ENCODE data around the gene ABCC3. TPM values are rescaled to one million over a fixed set of nuclear protein-coding genes. Genes with fewer than 3 reads are reported as not detected.

The ABCC3 gene
- total and polyA plus RNA-seq, 3 experiments from 2014 or later, result 0.37 to 0.69 TPM; not detected in 1

DNA sequence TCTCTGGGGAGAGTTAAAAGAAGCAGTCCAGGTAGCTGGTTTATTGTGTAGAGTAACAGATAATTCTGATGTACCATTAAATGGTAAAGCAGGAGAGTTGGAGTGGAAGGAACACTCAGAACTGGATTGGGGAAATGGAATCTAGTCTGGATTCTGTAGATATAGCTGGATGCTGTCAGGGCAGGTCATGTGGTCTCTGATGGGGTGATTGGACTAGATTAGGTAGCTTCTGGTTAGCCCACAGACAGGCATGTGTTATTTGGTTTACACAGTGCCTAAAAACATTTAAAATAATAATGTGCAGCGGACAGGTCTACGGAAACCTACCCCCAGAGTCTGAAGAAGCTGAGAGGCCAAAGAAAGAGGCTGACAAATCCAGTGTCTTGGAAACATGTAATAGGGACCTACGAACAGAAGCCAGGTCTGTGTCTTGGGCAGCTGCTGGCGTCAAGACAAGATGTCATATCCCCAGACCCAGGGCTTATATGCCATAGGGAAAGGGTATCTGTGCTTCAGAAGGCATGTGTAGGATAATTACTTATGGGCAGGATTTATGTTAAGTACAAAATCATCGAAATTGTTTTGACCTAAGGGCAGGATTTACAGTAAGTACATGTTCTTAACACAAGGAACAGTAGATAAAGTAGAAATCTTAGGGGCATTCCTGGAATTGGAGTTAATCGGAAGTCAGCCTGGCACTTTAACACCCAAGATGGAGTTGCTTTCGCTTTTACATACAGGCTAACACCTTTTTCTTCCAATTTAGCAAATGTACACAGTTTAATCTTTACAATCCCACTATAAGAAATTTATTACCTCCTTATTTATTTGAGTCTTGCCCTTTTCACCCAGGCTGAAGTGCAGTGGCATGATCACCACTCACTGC, 97.1 kb downstream of the ABCC3 start:
- H3K4me3 Mint-ChIP-seq, result peak overlapping the region in 6 of 7 donors; percentile 14 to 84 (median 46)
- peaks cover 62% of the 10 kb centered on the region for H3K4me1 ChIP-seq (ENCODE audit: insufficient read depth, low read length)
- H3K27me3 Mint-ChIP-seq, result no peaks in the 10 kb centered on the region
- DNase-seq, result no peak
- H3K36me3 Mint-ChIP-seq, result peaks cover 0 to 20% (median 1%) of the 10 kb centered on the region in 3 donors
- CTCF ChIA-PET, result interaction anchor here (0.6 to 1.3 kb wide), 4 partner anchors 21 to 531 kb away, joined by 3 to 4 read pairs (median 3); partner anchors contain the start of gene COL1A1
- no peak overlapping the region for H3K27ac ChIP-seq (ENCODE audit: low read depth, low read length)
- POLR2A ChIA-PET, result no interaction called here
- no peaks in the 10 kb centered on the region for H3K27me3 ChIP-seq (ENCODE audit: insufficient read depth, low read length, poor library complexity, severe bottlenecking)
- no peaks in the 10 kb centered on the region for H3K9me3 ChIP-seq (ENCODE audit: low read length)
- H3K4me1 Mint-ChIP-seq, result peaks cover 62 to 87% (median 86%) of the 10 kb centered on the region in 3 donors
- H3K36me3 ChIP-seq (ENCODE audit: insufficient read depth, low read length), result peaks cover under 1% of the 10 kb centered on the region
- peak overlapping the region; percentile 8 to 93 (median 64) for H3K27ac Mint-ChIP-seq
- H3K9me3 Mint-ChIP-seq, result no peaks in the 10 kb centered on the region
- H3K4me3 ChIP-seq (ENCODE audit: low read length), result peak overlapping the region; percentile 14

DNA sequence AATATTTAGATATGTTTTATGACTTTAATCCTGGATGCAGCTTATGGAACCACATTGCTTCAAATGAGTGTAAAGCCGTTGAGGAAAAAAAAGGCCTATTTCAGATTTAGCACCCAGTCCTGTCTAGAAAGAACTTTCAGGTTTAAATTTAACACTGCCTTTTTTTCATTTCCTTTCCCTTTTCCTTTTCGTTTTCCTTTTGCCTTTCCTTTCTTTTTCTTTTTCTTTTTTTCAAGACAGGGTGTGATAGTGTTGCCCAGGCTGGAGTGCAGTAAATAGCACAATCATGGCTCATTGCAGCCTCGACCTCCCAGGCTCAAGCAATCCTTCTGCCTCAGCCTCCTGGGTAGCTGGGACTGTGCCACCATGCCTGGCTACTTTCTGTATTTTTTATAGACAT, 100.6 kb downstream of the ABCC3 start:
- no peaks in the 10 kb centered on the region for H3K9me3 Mint-ChIP-seq
- H3K4me1 Mint-ChIP-seq, result peaks cover 63 to 87% (median 75%) of the 10 kb centered on the region in 3 donors

DNA sequence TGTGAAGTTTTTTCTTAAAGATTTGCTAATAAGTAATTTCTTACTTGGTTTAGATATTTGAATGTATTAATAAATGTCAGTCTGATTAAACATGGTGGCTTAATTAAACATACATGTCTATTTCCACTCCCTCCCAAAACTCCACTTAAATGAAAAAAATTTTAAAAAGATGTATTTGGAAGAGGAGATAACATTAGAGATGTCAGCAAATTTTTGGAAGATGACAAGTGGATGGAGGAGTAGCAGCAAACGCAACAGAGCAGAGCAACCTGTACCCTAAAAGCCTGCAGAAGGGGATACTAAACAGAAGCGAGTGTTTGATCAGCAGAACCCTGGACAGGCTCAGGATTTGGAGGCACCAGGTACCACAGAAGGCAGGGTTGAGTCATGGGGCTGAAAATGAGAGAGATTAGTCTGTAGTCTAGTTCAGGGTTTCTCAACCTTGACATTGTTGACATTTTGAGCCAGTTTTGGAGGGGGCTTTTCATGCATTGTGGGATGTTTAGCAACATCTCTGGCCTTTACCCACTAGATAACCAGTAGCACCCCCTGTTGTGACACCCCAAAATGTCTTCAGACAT, 102.5 kb downstream of the ABCC3 start:
- no peak overlapping the region for H3K4me3 ChIP-seq (ENCODE audit: low read length)
- POLR2A ChIA-PET, result no interaction called here
- H3K27ac ChIP-seq (ENCODE audit: low read depth, low read length), result no peak overlapping the region
- H3K27me3 ChIP-seq (ENCODE audit: insufficient read depth, low read length, poor library complexity, severe bottlenecking), result no peaks in the 10 kb centered on the region
- no peaks in the 10 kb centered on the region for H3K27me3 Mint-ChIP-seq
- H3K9me3 ChIP-seq (ENCODE audit: low read length), result no peaks in the 10 kb centered on the region
- H3K27ac Mint-ChIP-seq, result peak overlapping the region in 3 of 8 donors; percentile 5 to 28 (median 12)
- H3K4me1 ChIP-seq (ENCODE audit: insufficient read depth, low read length), result peaks cover 26% of the 10 kb centered on the region
- CTCF ChIA-PET, result no interaction called here
- H3K36me3 Mint-ChIP-seq, result peaks cover 4 to 58% (median 19%) of the 10 kb centered on the region in 3 donors
- DNase-seq, result no peak
- peaks cover 49 to 69% (median 56%) of the 10 kb centered on the region in 3 donors for H3K4me1 Mint-ChIP-seq
- H3K4me3 Mint-ChIP-seq, result no peak overlapping the region
- peaks cover 42% of the 10 kb centered on the region for H3K36me3 ChIP-seq (ENCODE audit: insufficient read depth, low read length)
- no peaks in the 10 kb centered on the region for H3K9me3 Mint-ChIP-seq

More for the DNA sequence above, 100.6 kb downstream of the ABCC3 start:
- H3K4me3 Mint-ChIP-seq, result peak overlapping the region in 3 of 7 donors; percentile 5 to 55 (median 48)
- Histone ChIP-seq H3K36me3 (ENCODE audit: insufficient read depth, low read length) (peaks cover 23% of the 10 kb centered on the region), H3K27me3 (ENCODE audit: insufficient read depth, low read length, poor library complexity, severe bottlenecking) (no peaks in the 10 kb centered on the region), H3K4me1 (ENCODE audit: insufficient read depth, low read length) (peaks cover 42% of the 10 kb centered on the region), H3K27ac (ENCODE audit: low read depth, low read length) (no peak overlapping the region), H3K9me3 (ENCODE audit: low read length) (no peaks in the 10 kb centered on the region), H3K4me3 (ENCODE audit: low read length) (no peak overlapping the region)
- H3K36me3 Mint-ChIP-seq, result peaks cover 4 to 42% (median 13%) of the 10 kb centered on the region in 3 donors
- peak overlapping the region in 3 of 8 donors; percentile 56 to 70 (median 64) for H3K27ac Mint-ChIP-seq
- no peak for DNase-seq
- ChIA-PET POLR2A (interaction anchor here (0.6 kb wide), 2 partner anchors 41 to 322 kb away, joined by 3 to 4 read pairs; no protein-coding TSS in a partner anchor), CTCF (no interaction called here)
- no peaks in the 10 kb centered on the region for H3K27me3 Mint-ChIP-seq

DNA sequence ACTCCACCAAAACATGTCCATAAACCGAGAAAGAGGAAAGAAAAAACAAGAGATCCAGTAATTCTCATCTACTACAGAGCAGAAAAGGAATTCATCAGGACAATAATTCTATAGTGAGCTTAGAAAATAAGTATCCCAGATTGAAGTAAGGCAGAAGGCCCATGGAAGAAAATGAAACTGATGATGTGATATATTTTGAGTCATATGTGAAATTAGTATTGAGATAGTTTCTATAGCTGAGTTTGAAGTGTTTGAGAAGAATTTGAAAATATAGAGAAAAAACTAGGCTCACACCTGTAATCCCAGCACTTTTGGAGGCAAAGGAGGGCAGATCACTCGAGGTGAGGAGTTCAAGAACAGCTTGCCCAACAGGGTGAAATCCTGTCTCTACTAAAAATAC, 104.4 kb downstream of the ABCC3 start:
- H3K4me1 ChIP-seq (ENCODE audit: insufficient read depth, low read length), result peaks cover 19% of the 10 kb centered on the region
- Mint-ChIP-seq H3K36me3 (peaks cover 4 to 72% (median 29%) of the 10 kb centered on the region in 3 donors), H3K9me3 (no peaks in the 10 kb centered on the region), H3K27ac (peak overlapping the region in 4 of 8 donors; percentile 5 to 71 (median 53)), H3K4me1 (peaks cover 40 to 56% (median 46%) of the 10 kb centered on the region in 3 donors), H3K27me3 (no peaks in the 10 kb centered on the region), H3K4me3 (peak overlapping the region in 1 of 7 donors; percentile 55)
- H3K36me3 ChIP-seq (ENCODE audit: insufficient read depth, low read length), result peaks cover 56% of the 10 kb centered on the region
- no peaks in the 10 kb centered on the region for H3K27me3 ChIP-seq (ENCODE audit: insufficient read depth, low read length, poor library complexity, severe bottlenecking)
- no peak overlapping the region for H3K27ac ChIP-seq (ENCODE audit: low read depth, low read length)
- ChIA-PET POLR2A (no interaction called here), CTCF (no interaction called here)
- H3K9me3 ChIP-seq (ENCODE audit: low read length), result no peaks in the 10 kb centered on the region
- DNase-seq, result no peak
- no peak overlapping the region for H3K4me3 ChIP-seq (ENCODE audit: low read length)

Other genes with a start within 250 kb of the ABCC3 start
- 100 to 1,000 TPM; 122 to 127 TPM for gene LRRC59, start 237.4 kb upstream of the ABCC3 start, total RNA-seq
- 22.9 TPM for gene LRRC59, start 237.4 kb upstream of the ABCC3 start, polyA plus RNA-seq
- gene ACSF2, start 208.7 kb upstream of the ABCC3 start, total RNA-seq, result 10 to 100 TPM; 12.4 to 14.8 TPM
- 3.1 TPM for gene ACSF2, start 208.7 kb upstream of the ABCC3 start, polyA plus RNA-seq
- gene CHAD, start 166.0 kb upstream of the ABCC3 start, total RNA-seq, result not detected
- not detected for gene CHAD, start 166.0 kb upstream of the ABCC3 start, polyA plus RNA-seq
- 10 to 100 TPM; 45.7 to 46.8 TPM for gene RSAD1, start 156.0 kb upstream of the ABCC3 start, total RNA-seq
- gene RSAD1, start 156.0 kb upstream of the ABCC3 start, polyA plus RNA-seq, result 66.4 TPM
- gene MYCBPAP, start 126.4 kb upstream of the ABCC3 start, total RNA-seq, result under 1 TPM; 0.83 to 0.86 TPM
- not detected for gene MYCBPAP, start 126.4 kb upstream of the ABCC3 start, polyA plus RNA-seq
- not detected for gene EPN3, start 102.1 kb upstream of the ABCC3 start, total RNA-seq
- not detected for gene EPN3, start 102.1 kb upstream of the ABCC3 start, polyA plus RNA-seq
- 10 to 100 TPM; 34.7 to 42.9 TPM for gene SPATA20, start 87.7 kb upstream of the ABCC3 start, total RNA-seq
- 11.0 TPM for gene SPATA20, start 87.7 kb upstream of the ABCC3 start, polyA plus RNA-seq
- gene CACNA1G, start 74.2 kb upstream of the ABCC3 start, total RNA-seq, result under 1 TPM in 1 of 2 experiments, not detected in 1; 0.07 TPM
- not detected for gene CACNA1G, start 74.2 kb upstream of the ABCC3 start, polyA plus RNA-seq
- gene ANKRD40, start 73.0 kb downstream of the ABCC3 start, total RNA-seq, result 10 to 100 TPM; 48.2 to 48.5 TPM
- 6.6 TPM for gene ANKRD40, start 73.0 kb downstream of the ABCC3 start, polyA plus RNA-seq
- gene LUC7L3, start 84.7 kb downstream of the ABCC3 start, total RNA-seq, result 100 to 1,000 TPM; 113 to 120 TPM
- gene LUC7L3, start 84.7 kb downstream of the ABCC3 start, polyA plus RNA-seq, result 72.5 TPM
- gene ANKRD40CL, start 132.6 kb downstream of the ABCC3 start, total RNA-seq, result not detected
- not detected for gene ANKRD40CL, start 132.6 kb downstream of the ABCC3 start, polyA plus RNA-seq
- gene WFIKKN2, start 200.7 kb downstream of the ABCC3 start, total RNA-seq, result not detected
- not detected for gene WFIKKN2, start 200.7 kb downstream of the ABCC3 start, polyA plus RNA-seq
- gene TOB1, start 231.5 kb downstream of the ABCC3 start, total RNA-seq, result 10 to 100 TPM; 32.6 to 34.5 TPM
- 53.4 TPM for gene TOB1, start 231.5 kb downstream of the ABCC3 start, polyA plus RNA-seq